ENCODE data around the gene ZDHHC8.

Gene ZDHHC8

DNA sequence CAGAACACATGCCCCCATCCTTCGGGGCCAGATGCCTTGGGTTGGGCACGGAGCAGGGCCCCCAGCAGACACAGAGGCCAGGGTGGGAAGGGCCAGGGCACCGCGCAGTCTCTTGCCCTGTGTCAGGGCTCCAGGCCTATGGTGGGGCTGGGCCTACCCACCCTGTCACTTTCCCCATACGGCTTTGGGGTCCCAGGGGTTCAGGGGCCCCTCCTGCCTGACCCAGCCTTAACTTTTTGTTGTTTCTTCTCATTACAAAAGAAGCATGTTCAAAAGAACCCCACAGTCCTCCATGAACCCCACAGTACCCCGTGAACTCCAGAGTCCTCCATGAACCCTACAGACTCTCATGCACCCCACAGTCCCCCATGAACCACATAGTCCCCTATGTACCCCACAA, 52.2 kb downstream of the ZDHHC8 start:
- DNase-seq (ENCODE audit: low read depth, low spot score), result no peak
- H3K4me3 ChIP-seq (ENCODE audit: low read length), result no peak overlapping the region

DNA sequence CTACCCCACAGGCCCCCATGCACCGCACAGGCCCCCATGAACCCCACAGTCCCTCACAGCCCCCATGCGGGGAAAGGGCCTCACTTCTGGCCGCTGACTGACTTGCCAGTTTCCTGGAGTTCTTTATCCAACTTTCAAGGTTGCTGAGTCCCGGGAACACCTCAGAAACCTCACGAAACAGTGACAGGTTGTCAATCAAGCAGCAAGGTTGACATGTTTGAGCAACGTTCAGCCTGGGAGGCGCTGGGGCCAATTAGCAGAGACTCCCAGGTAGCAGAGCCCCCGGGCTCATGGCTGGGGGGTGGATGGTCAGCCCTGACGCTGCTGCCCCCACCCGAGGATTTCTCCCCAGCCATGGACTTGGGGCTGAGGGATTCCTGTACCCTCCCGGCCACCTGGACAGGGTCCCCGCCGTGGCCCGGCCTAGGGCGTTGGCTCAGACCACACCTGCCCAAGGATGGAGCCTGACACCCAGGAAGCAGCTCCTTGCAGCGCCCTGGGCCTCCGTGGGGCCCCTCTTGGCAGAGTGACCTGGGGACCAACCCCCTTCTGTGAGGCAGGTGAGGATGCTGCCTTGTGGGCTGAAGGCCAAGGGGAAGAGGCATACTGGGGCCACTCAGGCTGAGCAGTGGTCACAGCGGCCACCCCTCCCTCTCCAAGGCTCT, 53.0 kb downstream of the ZDHHC8 start:
- H3K4me3 ChIP-seq (ENCODE audit: low read length), result no peak overlapping the region
- DNase-seq (ENCODE audit: low read depth, low spot score), result no peak

DNA sequence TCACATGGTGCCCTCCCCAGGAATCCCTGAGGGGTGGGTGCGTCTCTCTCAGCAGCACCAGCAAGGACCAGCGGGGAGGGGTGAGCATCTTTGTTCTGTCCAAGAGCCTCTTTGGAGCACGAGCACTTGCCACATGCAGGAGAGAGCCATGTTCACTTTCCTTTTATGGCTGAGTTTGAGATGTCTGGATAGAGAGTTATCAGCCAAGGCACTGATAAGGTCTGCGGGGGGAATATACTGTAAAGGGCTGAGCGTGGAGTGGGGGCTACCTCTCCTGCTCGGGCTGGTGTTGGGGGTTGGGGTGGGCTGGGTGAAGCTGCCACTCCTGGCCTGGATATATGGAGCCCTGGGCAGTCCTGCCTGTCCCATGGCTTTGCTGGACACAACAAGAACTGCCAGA, 54.1 kb downstream of the ZDHHC8 start:
- H3K4me3 ChIP-seq (ENCODE audit: low read length), result no peak overlapping the region
- no peak for DNase-seq (ENCODE audit: low read depth, low spot score)

DNA sequence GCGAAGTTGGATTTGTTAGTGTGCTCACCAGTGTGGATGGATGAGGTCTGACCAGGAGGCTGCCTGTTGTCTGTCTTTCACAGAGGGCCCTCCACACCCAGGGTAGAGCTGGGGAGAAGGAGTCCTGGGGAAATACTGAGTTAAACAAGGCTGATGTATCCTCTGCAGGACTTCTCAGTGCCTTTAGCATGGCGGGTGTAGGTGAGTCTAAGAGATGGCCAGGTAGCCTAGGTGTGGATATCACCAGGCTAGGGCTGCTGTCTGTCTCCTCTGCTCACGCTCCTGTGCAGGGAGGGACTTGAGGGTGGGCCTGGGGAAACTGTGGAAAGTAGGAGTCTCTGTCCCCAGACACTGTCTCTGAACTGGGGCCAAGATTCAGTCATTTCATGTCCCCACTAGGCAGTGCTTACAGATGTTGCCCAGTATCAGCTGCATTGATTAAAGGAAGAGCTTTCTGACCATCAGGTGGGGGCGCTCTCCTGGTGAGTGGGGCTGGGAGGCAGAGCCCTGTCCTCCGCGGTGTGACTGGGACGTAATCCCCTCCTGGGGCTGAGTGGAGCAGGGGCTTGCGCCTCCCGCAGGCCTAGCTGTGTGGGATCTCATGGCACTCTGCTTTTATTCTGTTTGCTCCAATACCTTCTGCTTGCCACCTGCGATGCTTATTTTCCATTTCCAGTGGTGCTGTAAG, 54.7 kb downstream of the ZDHHC8 start:
- no peak overlapping the region for H3K4me3 ChIP-seq (ENCODE audit: low read length)
- DNase-seq (ENCODE audit: low read depth, low spot score), result no peak

DNA sequence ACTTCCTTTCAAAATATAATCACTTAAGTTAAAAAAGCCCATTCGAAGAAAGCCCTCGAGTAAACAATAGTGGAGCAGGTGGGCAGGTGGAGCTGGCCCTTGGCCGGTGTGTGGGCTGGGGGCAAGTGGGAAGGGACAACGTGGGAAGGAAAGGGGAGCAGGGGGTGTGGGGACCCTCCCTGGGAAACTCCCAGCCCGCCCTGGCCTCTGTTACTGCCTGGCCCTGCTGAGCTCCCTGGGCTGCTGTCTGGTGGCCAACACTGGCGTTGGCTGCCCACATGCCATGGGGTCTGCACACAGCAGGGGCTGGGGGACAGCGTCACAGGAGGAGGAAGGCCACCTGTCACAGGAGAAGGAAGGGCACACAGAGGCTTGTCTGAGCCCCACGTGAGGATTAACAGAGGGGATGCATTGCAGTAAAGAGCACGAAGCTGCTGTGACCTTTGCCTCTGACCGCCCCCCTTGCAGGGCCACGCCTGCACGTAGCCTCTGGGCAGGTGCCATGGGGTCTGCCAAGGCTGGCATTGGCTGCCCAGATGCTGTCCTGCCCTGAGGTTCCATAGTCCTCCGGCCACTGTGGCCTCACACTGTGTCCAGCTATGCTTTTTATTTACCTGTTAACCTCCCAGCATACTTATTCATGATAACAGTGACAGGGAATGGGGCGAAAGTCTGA, 55.4 kb downstream of the ZDHHC8 start:
- no peak overlapping the region for H3K4me3 ChIP-seq (ENCODE audit: low read length)
- DNase-seq (ENCODE audit: low read depth, low spot score), result no peak

DNA sequence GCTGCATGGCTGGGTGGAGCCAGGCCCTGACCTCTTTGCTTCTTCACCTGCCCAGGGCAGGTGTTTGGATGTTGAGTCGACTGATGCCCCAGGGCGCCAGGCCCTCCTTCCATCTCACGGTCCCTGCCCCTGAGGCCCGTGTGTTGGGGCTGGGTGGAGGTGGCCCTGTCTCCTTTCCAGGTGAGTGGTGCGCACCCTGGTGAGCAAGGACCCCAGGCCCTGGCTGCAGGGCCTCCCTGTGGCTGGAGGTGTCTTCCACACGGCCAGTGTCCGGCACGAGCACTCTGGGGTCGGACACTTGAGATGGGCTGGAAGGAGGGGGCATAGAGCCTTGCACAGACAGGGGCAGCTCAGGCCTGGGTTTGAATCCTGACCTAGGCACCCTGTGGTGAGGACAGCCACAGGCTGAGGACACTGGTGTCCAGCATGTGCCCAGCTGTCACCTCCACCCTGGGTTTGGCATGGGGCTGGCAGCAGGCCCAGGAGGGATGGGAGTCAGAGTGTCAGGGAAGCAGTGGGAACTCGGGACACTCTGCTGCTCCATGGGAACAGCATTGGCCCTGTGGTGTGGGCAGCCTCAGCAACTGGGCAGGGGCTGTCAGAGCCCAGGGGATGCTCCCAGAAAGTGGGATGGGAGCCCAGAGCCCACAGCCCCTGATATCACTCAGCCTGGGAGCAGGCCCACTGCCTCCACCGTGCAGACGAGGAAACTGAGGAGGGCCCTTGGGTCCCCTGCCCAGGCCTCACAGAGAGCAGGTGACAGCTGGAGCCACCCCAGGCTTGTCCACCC, 56.4 kb downstream of the ZDHHC8 start:
- no peak for DNase-seq (ENCODE audit: low read depth, low spot score)
- no peak overlapping the region for H3K4me3 ChIP-seq (ENCODE audit: low read length)

DNA sequence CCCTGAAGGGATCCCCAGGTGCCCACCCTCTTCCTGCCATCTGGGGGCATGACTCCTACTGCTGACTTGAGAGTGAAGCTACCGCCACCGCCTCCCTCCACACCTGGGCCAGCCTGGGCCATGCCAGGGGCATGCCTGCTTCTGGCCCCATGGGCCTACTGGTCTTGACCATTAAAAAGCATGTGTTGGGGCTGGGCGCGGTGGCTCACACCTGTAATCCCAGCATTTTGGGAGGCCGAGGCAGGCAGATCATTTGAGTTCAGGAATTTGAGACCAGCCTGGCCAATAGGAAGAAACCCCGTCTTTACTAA, 56.9 kb downstream of the ZDHHC8 start:
- no peak overlapping the region for H3K4me3 ChIP-seq (ENCODE audit: low read length)

DNA sequence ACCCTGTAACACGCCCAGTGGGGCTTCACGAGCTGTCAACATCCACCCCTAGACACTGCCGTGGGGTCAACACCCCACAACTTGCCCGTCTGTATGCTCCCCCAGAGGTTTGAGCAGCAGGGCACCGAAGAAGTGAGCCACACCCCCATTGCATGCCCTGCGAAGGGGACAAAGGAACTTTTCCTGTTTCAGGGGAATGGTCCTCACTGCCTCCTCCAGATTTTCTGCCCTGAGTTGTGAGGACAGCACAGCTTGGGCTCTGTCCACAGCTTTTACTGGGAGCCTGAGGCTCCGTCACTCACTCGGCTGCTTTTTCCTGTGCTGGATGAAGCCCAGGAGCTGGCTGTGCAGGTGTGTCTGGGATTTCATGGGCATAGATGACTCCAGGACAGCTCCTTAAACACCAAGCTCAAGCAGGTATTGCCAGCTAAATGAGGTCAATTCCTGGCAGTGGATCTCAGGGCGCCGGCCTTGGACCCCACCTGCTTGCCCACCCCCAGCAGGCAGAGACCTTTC, 59.5 kb downstream of the ZDHHC8 start:
- no peak overlapping the region for H3K4me3 ChIP-seq (ENCODE audit: low read length)
- DNase-seq (ENCODE audit: low read depth, low spot score), result no peak

More for the DNA sequence above, 56.9 kb downstream of the ZDHHC8 start:
- DNase-seq (ENCODE audit: low read depth, low spot score), result no peak

DNA sequence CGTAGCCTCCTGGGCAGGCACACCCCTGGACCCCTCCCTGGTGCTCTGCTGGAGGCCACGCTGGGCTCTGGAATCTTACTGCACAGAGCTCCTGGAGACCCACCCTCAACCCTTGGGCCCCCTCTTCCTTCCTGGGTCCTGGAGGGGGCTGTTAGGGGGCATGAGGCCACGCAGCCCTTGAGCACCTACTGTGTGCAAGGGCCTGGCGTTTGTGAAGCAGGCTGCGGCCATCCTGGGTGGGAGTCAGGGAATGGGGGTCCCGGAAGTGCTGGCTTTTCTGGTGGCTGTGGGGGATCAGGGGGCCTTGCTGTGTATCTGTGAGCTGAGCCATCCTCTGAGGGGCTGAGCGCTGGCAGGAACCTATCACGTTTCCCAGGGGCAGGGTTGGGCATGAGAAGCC, 60.2 kb downstream of the ZDHHC8 start:
- no peak for DNase-seq (ENCODE audit: low read depth, low spot score)
- no peak overlapping the region for H3K4me3 ChIP-seq (ENCODE audit: low read length)

DNA sequence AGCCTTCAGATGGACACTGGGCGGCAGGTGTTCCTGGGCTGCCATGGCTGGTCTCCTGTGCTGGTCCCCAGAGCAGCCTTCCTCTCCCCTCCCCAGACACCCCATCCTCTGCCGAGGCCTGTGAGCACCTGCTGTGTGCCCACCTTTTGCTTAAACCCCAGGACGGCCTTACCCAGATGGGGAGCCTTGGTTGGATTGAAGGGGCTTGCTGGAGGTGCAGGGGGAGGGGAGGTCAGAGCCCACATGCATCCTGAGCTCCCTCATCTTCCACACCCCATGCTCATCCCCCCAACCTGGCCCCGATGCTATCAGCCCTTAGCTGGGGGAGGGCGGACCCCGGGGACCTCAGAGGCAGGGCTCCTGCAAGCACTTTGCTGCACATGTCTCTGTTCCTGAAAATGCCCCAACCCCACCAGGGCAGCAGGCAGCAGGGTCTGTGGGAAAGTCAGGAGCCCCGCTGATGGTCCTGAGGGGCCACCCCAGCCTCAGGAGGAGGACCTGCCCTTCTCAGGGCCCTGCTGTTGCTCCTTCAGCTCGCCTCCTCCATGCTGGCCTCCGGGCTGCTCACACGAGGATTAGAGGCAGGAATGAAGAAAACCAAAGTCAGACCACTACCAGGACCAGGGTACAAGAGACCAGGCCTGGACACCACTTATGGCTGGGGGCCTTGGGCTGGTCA, 60.8 kb downstream of the ZDHHC8 start:
- DNase-seq (ENCODE audit: low read depth, low spot score), result no peak

DNA sequence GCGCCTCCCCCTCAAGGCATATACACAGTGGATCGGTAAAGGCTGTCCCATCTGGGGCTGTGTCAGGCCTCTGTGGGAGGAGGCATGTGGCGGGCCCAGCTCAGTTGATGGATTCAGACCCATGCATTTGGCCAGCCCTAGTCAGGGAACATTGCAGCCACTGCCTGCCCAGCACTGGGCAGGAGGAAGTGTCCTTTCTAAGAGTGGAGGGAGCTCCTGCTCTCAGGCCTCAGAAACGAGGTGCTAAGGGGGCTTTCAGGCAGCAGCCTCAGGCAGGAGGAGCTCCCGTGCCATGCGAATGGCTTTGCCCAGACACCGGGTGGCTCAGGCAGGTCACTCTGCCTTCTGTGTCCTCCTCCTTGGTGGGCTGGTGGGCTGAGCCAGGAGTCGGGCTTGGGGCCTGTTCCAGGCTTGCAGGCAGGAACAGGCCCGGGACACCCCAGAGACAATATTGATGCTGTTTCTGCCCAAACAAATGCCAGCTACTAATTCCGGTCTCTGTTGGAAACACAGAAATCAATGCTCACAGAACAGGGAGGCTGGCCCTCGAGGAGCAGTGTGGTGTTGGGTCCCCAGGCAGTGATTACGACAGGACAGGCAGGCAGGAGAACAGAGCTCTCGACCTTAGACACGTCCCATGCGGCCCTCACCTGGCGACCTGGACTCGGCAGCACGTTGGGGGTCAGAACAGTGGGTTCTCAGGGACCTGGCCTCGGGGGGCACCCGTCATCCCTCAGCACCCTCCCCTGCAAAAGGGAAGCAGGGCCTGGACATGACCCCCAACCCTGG, 61.6 kb downstream of the ZDHHC8 start:
- no peak overlapping the region for H3K4me3 ChIP-seq (ENCODE audit: low read length)
- no peak for DNase-seq (ENCODE audit: low read depth, low spot score)

More for the DNA sequence above, 60.8 kb downstream of the ZDHHC8 start:
- H3K4me3 ChIP-seq (ENCODE audit: low read length), result no peak overlapping the region

DNA sequence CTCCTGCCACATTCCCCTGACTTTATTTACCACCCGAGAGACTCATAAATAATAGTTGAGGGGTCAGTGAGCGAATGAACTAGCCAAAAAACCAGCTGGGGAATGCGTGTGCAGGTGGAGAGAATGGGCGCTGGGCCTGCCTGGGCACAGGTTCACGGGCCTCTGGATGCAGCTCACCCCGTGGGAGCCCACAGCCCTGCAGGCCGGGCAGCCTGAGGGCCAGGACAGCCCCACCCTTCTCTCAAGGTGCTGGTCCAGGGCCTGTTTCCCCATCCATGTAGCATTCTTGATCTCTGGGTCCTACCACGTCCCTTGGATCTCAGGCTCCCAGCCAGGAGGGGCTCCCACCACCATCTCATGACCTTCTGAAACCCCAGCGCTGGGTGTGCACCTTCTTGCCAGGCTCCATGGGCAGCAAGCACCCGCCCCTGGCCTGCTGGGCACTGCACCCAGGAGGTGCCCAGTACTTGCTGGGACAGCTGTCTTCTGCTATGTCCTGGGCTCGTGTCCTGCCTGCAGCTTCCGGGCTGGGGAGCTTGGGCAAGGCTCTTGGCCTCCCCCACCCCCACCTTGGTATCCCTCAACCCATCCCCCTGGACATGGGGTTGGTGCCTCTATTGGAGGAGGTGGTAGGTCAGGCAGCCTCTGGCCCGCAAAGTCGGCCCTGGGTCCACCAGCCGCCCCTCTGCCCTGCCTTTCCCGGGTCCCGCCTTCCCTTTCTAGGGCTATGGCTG, 62.3 kb downstream of the ZDHHC8 start:
- no peak for DNase-seq (ENCODE audit: low read depth, low spot score)
- H3K4me3 ChIP-seq (ENCODE audit: low read length), result no peak overlapping the region

DNA sequence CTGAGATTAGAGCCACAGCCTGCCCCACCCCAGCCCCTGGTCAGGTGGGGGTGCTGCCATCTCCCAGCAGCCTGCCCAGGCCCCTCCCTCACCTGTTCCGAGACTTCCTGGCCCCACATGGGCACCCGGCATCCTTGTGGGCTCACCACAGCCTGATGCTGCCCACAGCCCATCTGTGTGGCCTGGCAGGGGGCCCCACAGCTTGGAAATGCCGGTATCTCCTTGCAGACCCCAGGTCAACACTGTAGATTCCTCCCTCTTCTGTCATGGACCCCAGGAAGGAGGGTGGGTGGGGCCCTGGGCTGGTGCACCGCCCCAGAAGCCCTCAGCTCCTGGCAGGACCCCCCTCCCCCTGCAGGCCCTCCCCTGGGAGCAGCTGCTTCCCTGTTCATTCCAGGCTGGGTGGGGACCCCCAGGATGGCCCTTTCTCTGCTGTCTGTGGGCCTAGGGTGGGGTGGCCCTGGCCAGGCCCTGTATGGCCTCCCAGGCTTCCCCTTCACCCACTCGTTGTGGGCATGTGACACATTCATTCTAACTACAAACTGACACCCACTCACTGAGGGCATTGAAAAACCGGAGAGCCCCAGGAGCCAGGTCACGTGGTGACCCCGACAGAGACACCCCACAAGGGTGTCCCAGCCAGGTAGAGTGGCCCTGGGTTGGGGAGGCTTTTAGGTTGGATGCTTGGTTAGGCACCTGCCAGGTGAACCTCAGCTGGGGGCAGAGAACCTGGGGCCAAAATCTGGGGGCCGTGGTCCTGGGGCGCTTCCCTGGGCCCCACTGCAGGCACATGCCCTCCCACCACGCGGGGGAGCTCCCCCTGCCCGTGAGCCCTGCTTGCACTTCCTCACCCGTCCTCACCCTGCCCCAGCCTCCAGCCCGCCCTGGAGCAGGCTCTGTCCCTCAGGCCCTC, 63.3 kb downstream of the ZDHHC8 start:
- H3K4me3 ChIP-seq (ENCODE audit: low read length), result no peak overlapping the region
- no peak for DNase-seq (ENCODE audit: low read depth, low spot score)

DNA sequence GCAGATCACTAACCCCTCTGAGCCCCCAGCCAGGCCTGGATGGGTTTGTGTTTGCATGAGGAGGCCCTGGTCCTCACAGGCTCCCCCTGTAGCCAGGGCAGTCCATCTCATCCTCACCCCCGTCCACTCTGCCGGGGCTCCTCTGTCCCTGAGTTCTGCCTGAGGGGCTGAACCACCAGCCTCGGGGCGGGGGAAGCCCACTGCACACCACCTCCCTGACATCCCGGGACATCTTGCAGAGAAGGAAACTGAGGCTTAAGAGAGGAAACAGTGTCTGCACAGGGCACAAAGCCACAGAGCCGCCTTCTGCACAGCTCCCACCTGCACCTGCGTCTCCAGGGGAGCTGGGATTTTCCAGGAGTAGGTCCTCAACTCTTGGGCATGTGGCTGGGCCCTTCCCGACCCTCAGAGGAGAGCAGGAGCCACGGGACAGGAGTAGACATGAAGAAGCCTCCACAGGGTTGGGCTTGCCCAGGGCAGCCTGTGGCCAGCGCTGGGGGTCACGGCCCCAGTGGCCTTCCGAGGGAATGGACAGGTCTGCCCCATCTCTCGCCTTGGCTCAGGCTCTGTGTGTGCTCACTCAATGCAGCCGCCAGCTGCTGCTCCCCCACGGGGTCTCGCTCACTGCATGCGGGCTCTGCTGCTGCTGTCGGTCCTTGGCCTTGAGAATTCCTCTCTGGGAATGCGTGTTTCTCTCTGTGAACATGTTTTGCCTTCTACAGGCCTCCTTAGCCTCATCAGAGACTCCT, 64.7 kb downstream of the ZDHHC8 start:
- no peak for DNase-seq (ENCODE audit: low read depth, low spot score)
- H3K4me3 ChIP-seq (ENCODE audit: low read length), result no peak overlapping the region

All from Jurkat, Clone E6-1 (cell line).